HFFc6 (cell line): ENCODE data around the gene DLG3. TPM values are rescaled to one million over a fixed set of nuclear protein-coding genes. Genes with fewer than 3 reads are reported as not detected.

Experiments
- DNase-seq: peaks from one replicate; pipeline ENCODE4 v3.0.0-alpha.2; 2018
- H3K27ac Mint-ChIP-seq: 2 replicates; pipeline ENCODE4 v1.8.0; 2020; ENCODE audit warnings: mild to moderate bottlenecking, mixed read lengths
- H3K27me3 Mint-ChIP-seq: 2 replicates; pipeline ENCODE4 v1.8.0; 2021; ENCODE audit warnings: mild to moderate bottlenecking, moderate library complexity, mixed read lengths; ENCODE audit not compliant: insufficient read depth
- H3K36me3 Mint-ChIP-seq: 2 replicates; pipeline ENCODE4 v1.8.0; 2021; ENCODE audit warnings: low read depth, mixed read lengths
- H3K4me1 Mint-ChIP-seq: 2 replicates; pipeline ENCODE4 v1.8.0; 2020; ENCODE audit warnings: low read depth, mixed read lengths
- H3K4me3 Mint-ChIP-seq: 2 replicates; pipeline ENCODE4 v1.8.0; 2020; ENCODE audit warnings: mild to moderate bottlenecking, moderate library complexity, mixed read lengths
- H3K9me3 Mint-ChIP-seq: 2 replicates; pipeline ENCODE4 v1.8.0; 2020; ENCODE audit warnings: mild to moderate bottlenecking, mixed read lengths
- total RNA-seq, 6 experiments: library from RNA; stranded (reverse); fragmentation: NEBNext Ultra II Directional; extraction: Animal tissue kit (Norgen Biotek cat#: 25700); gene quantifications; 2 replicates in 1 of 6; 3 replicates in 5 of 6; pipeline ENCODE4 v1.2.3, GENCODE V29; 2021
- TF ChIP-seq, protein P1 (sequence below): fragments of 200-600 bp; sonication (generic); IDR thresholded peaks from 2 replicates; pipeline ENCODE4 v1.5.0; 2021; ENCODE audit warnings: antibody characterized with exemption, mild to moderate bottlenecking

The DLG3 gene
- total RNA-seq, 6 experiments from 2014 or later, result 9.2 to 11.3 (median 9.8) TPM

DNA sequence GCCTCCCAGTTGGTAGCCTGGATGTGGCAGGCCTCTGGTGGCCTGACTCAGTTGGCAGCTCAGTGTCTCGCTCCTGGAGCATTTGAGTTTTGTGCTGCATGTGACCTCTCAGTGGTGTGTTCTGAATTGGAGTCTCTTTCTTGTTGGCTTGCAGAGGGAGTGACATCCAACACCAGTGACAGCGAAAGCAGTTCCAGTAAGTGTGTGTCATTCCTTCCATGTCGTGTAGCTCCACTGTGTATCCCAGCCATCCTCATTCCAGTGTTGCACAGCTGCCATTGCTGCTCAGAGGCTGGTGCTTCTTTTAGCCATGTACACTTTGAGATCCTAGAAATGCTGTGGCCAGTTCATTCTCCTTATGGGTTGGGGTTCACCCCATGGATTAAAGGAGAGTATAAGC lies 52.4 kb downstream of the DLG3 start:
- Mint-ChIP-seq H3K4me3 (no peak overlapping the region), H3K36me3 (peaks cover 17% of the 10 kb centered on the region), H3K9me3 (no peaks in the 10 kb centered on the region), H3K4me1 (peaks cover 5% of the 10 kb centered on the region; the same call in 1 of the 2 replicates), H3K27me3 (no peaks in the 10 kb centered on the region), H3K27ac (no peak overlapping the region)
- TF ChIP-seq, protein P1, sequence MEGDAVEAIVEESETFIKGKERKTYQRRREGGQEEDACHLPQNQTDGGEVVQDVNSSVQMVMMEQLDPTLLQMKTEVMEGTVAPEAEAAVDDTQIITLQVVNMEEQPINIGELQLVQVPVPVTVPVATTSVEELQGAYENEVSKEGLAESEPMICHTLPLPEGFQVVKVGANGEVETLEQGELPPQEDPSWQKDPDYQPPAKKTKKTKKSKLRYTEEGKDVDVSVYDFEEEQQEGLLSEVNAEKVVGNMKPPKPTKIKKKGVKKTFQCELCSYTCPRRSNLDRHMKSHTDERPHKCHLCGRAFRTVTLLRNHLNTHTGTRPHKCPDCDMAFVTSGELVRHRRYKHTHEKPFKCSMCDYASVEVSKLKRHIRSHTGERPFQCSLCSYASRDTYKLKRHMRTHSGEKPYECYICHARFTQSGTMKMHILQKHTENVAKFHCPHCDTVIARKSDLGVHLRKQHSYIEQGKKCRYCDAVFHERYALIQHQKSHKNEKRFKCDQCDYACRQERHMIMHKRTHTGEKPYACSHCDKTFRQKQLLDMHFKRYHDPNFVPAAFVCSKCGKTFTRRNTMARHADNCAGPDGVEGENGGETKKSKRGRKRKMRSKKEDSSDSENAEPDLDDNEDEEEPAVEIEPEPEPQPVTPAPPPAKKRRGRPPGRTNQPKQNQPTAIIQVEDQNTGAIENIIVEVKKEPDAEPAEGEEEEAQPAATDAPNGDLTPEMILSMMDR, result no peak
- DNase-seq, result no peak

DNA sequence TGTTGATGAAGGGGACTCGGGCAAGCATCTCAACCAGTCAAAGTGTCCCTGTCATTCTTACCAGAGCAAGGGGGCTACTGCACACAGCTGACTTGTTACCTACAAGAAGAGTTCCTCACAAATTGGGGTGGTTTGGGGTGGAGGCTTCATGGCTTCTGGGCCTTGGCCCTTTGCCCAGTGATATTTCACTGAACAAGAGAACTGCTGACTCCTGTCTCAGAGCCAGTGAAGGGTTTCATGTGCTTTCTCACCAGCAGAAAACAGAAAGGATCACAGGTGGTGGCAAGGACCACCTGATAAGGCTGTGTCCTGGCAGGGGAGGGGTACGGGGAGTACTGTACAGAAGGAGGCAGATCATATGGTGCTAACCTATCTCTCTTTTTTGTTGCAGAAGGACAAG lies 53.5 kb downstream of the DLG3 start:
- TF ChIP-seq, protein P1, result no peak
- H3K4me3 Mint-ChIP-seq, result no peak overlapping the region
- peaks cover 7% of the 10 kb centered on the region for H3K36me3 Mint-ChIP-seq
- DNase-seq, result no peak
- H3K27ac Mint-ChIP-seq, result no peak overlapping the region
- peaks cover 5% of the 10 kb centered on the region; the same call in 1 of the 2 replicates for H3K4me1 Mint-ChIP-seq
- no peaks in the 10 kb centered on the region for H3K27me3 Mint-ChIP-seq
- H3K9me3 Mint-ChIP-seq, result no peaks in the 10 kb centered on the region

- H3K27me3 Mint-ChIP-seq, result no peaks in the 10 kb centered on the region
- H3K27ac Mint-ChIP-seq, result no peak overlapping the region
- no peaks in the 10 kb centered on the region for H3K36me3 Mint-ChIP-seq
- DNase-seq, result no peak
- TF ChIP-seq, protein P1, result no peak
- no peaks in the 10 kb centered on the region for H3K9me3 Mint-ChIP-seq
- no peak overlapping the region for H3K4me3 Mint-ChIP-seq
- no peaks in the 10 kb centered on the region for H3K4me1 Mint-ChIP-seq
These were observed 56.2 kb downstream of the DLG3 start for GRCh38 chrX:70500826-70501225.

DNA sequence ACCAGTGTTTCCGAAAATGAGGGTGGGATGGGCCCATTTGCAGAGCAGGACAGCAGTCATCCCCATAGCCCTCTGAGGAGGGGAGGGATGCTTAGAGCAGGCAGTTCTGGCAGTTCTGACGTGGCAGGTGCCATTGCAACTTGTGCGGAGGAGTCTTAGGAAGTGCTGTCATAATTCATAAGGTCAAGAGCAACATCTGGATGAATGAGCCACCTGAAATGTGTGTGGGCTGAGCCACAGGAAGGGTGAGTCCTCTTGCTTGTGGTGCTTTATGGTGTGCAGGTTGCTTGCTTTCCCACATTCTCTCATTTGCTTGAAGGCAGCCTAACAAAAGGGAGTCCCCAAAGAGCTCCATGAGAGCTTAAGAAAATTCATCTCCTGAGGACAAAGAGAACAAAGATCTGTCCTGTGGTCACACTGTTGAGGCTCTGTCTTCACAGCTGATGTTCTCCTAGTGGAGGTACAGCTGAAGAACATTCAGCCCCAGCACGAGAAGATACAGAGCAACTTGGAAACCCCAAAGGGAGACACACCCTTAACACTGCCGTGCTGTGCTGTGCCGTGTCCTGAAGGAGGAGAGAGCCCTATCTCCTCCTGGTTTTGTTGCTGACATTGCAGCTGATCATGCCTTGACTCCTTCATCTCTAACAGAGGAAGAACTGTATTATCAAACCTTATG lies 60.3 kb downstream of the DLG3 start:
- H3K4me1 Mint-ChIP-seq, result peaks cover 21% of the 10 kb centered on the region
- H3K36me3 Mint-ChIP-seq, result no peaks in the 10 kb centered on the region
- no peaks in the 10 kb centered on the region for H3K9me3 Mint-ChIP-seq
- TF ChIP-seq, protein P1, result no peak
- DNase-seq, result no peak
- peaks cover 2% of the 10 kb centered on the region; the same call in 1 of the 2 replicates for H3K27me3 Mint-ChIP-seq
- no peak overlapping the region for H3K4me3 Mint-ChIP-seq
- H3K27ac Mint-ChIP-seq, result no peak overlapping the region

GRCh38 chrX:70505451-70505841 lies 60.8 kb downstream of the DLG3 start:
- DNase-seq, result no peak
- Mint-ChIP-seq H3K36me3 (no peaks in the 10 kb centered on the region), H3K27me3 (peaks cover 2% of the 10 kb centered on the region; the same call in 1 of the 2 replicates), H3K4me3 (no peak overlapping the region), H3K27ac (no peak overlapping the region), H3K4me1 (peaks cover 25% of the 10 kb centered on the region), H3K9me3 (no peaks in the 10 kb centered on the region)
- TF ChIP-seq, protein P1, result no peak
